ENCODE measurements around the gene CNOT6L.
"Not testable (repeated sequence)": the region's sequence is repeated elsewhere in the genome, so short reads cannot be mapped to it uniquely, and the experiment has no call there.

The CNOT6L gene

GRCh38 chr4:77818602-77819403 is at the start of gene CNOT6L:
TSS of gene CNOT6L (minus strand) at chr4:77819368. CDS start at chr4:77819308, 60 bp downstream.
- DNase-seq (ENCODE audit: low read depth, low spot score): peak; percentile 94

- DNase-seq (ENCODE audit: low read depth, low spot score): no peak
Measured at GRCh38 chr4:77865259-77865658, 46.1 kb upstream of the CNOT6L start.

GRCh38 chr4:77863341-77863740 is 44.2 kb upstream of the CNOT6L start:
- DNase-seq (ENCODE audit: low read depth, low spot score): not testable (repeated sequence)

GRCh38 chr4:77862478-77863216 is 43.5 kb upstream of the CNOT6L start, which contains the start of gene MRPL1:
TSS of gene MRPL1 (plus strand) at chr4:77862830. CDS start at chr4:77862849, 19 bp downstream.
- DNase-seq (ENCODE audit: low read depth, low spot score): peak; percentile 96

GRCh38 chr4:77861495-77861894 is 42.3 kb upstream of the CNOT6L start:
- DNase-seq (ENCODE audit: low read depth, low spot score): peak; percentile 32

GRCh38 chr4:77859256-77859655 is 40.1 kb upstream of the CNOT6L start:
- DNase-seq (ENCODE audit: low read depth, low spot score): no peak

GRCh38 chr4:77856152-77856551 is 37.0 kb upstream of the CNOT6L start:
- no peak for DNase-seq (ENCODE audit: low read depth, low spot score)

GRCh38 chr4:77854431-77855111 is 35.4 kb upstream of the CNOT6L start:
- DNase-seq (ENCODE audit: low read depth, low spot score): no peak

- no peak for DNase-seq (ENCODE audit: low read depth, low spot score)
Measured at GRCh38 chr4:77852892-77853495, 33.8 kb upstream of the CNOT6L start.

GRCh38 chr4:77849278-77849965 is 30.3 kb upstream of the CNOT6L start:
- no peak for DNase-seq (ENCODE audit: low read depth, low spot score)

- no peak for DNase-seq (ENCODE audit: low read depth, low spot score)
Measured at GRCh38 chr4:77848508-77848907, 29.3 kb upstream of the CNOT6L start.

- DNase-seq (ENCODE audit: low read depth, low spot score): no peak
Measured at GRCh38 chr4:77845929-77846328, 26.8 kb upstream of the CNOT6L start.

GRCh38 chr4:77845400-77845799 is 26.2 kb upstream of the CNOT6L start:
- no peak for DNase-seq (ENCODE audit: low read depth, low spot score)

GRCh38 chr4:77844363-77844762 is 25.2 kb upstream of the CNOT6L start:
- DNase-seq (ENCODE audit: low read depth, low spot score): no peak

- DNase-seq (ENCODE audit: low read depth, low spot score): no peak
Measured at GRCh38 chr4:77843628-77844027, 24.5 kb upstream of the CNOT6L start.

GRCh38 chr4:77834403-77834802 is 15.2 kb upstream of the CNOT6L start:
- DNase-seq (ENCODE audit: low read depth, low spot score): no peak

GRCh38 chr4:77833126-77833724 is 14.1 kb upstream of the CNOT6L start:
- no peak for DNase-seq (ENCODE audit: low read depth, low spot score)

GRCh38 chr4:77827343-77827742 is 8.2 kb upstream of the CNOT6L start:
- DNase-seq (ENCODE audit: low read depth, low spot score): no peak

GRCh38 chr4:77826275-77826674 is 7.1 kb upstream of the CNOT6L start:
- no peak for DNase-seq (ENCODE audit: low read depth, low spot score)

GRCh38 chr4:77821775-77822174 is 2.6 kb upstream of the CNOT6L start:
- DNase-seq (ENCODE audit: low read depth, low spot score): no peak

Data from astrocyte of the hippocampus (primary cell).